ENCODE data around the gene FBXO3. TPM values are rescaled to one million over a fixed set of nuclear protein-coding genes. Genes with fewer than 3 reads are reported as not detected.

Gene FBXO3
- total RNA-seq, 1 experiment from 2014 or later = 18.9 TPM

DNA sequence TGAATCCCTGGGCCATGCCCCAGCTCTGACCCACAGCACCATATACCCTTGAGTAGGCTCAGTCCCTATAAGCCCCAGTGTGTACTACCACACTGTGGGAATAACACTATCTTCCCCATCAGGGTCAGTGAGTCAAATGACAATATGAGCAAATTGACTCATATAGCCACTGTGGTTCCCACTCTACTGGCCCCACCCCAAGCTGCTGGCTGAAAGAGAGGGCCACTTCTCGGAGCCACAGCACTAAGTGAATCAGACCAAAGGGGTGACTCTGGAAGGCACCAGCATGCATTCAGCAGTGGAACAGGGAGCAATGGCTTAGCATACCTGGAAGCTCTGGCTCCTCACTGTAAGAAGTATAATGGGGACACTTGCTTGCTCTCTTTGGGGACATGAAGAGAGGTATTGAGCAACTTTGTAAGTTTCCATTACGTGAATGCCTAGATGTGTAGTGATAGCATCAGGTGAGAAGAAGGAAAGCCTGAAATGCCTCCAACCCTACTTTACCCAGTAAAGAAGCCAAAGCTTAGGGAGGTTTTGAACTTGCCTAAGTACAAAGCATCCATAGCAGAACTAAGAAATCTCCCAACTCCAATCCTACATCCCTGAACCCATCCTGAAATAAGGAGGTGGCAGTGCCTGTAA, 51.6 kb downstream of the FBXO3 start:
- no peak overlapping the region for H4K91ac ChIP-seq (ENCODE audit: insufficient read length, low read depth, low read length)

More for the DNA sequence above, 51.6 kb downstream of the FBXO3 start:
- no peak overlapping the region for H2AFZ ChIP-seq (ENCODE audit: low read length)
- H3K4me2 ChIP-seq (ENCODE audit: insufficient read depth, insufficient read length, low read length) = no peak overlapping the region
- TF ChIP-seq, protein P1, sequence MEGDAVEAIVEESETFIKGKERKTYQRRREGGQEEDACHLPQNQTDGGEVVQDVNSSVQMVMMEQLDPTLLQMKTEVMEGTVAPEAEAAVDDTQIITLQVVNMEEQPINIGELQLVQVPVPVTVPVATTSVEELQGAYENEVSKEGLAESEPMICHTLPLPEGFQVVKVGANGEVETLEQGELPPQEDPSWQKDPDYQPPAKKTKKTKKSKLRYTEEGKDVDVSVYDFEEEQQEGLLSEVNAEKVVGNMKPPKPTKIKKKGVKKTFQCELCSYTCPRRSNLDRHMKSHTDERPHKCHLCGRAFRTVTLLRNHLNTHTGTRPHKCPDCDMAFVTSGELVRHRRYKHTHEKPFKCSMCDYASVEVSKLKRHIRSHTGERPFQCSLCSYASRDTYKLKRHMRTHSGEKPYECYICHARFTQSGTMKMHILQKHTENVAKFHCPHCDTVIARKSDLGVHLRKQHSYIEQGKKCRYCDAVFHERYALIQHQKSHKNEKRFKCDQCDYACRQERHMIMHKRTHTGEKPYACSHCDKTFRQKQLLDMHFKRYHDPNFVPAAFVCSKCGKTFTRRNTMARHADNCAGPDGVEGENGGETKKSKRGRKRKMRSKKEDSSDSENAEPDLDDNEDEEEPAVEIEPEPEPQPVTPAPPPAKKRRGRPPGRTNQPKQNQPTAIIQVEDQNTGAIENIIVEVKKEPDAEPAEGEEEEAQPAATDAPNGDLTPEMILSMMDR (conservative IDR thresholded peaks at IDR 0.05) = no peak
- no peaks in the 10 kb centered on the region; the same call in 1 of the 2 replicates for H3K79me2 ChIP-seq (ENCODE audit: insufficient read depth, low read length)
- H3K4ac ChIP-seq (ENCODE audit: low read depth, low read length) = no peak overlapping the region
- H3K4me1 Mint-ChIP-seq = peaks cover 16 to 17% of the 10 kb centered on the region in 2 experiments
- DNase-seq = no peak
- no peaks in the 10 kb centered on the region for H4K20me1 ChIP-seq (ENCODE audit: control insufficient read depth, insufficient read depth, insufficient read length)
- no peak overlapping the region; a peak in 1 of 7 replicates for H3K27ac Mint-ChIP-seq
- no peak overlapping the region for H3K9ac ChIP-seq (ENCODE audit: extremely low read depth, insufficient read length, low read length)
- H3K27me3 Mint-ChIP-seq (ENCODE audit: low read depth) = no peaks in the 10 kb centered on the region
- H2BK120ac ChIP-seq (ENCODE audit: low read depth, low read length, poor library complexity, severe bottlenecking) = no peak overlapping the region
- no peak overlapping the region for H3K14ac ChIP-seq (ENCODE audit: insufficient read depth, low read length)
- H2BK12ac ChIP-seq (ENCODE audit: insufficient read length, low read depth, low read length) = no peak overlapping the region
- H3K9me3 Mint-ChIP-seq = peaks cover 2% of the 10 kb centered on the region in 2 experiments; a peak in 2 of 5 replicates
- H3K27me3 ChIP-seq (ENCODE audit: insufficient read depth, low read length) = no peaks in the 10 kb centered on the region
- H3T11ph ChIP-seq (ENCODE audit: low read length) = no peak overlapping the region
- no peak overlapping the region for H2BK15ac ChIP-seq (ENCODE audit: low read depth, low read length)
- no peak overlapping the region for H2AK5ac ChIP-seq (ENCODE audit: insufficient read length, low read length)
- no peaks in the 10 kb centered on the region for H3K23me2 ChIP-seq (ENCODE audit: insufficient read length, low read depth, low read length, poor library complexity, severe bottlenecking)
- no peak overlapping the region for H4K5ac ChIP-seq (ENCODE audit: insufficient read length, low read depth, low read length)
- peaks cover 3% of the 10 kb centered on the region; the same call in 1 of the 2 replicates for H3K4me1 ChIP-seq (ENCODE audit: insufficient read depth, low read length)
- WGBS (ENCODE audit: extremely low coverage, insufficient read length, low lambda C conversion rate) = no CpG with 5 or more reads among the region's 2 CpGs
- peaks cover 0 to 26% (median 19%) of the 10 kb centered on the region in 3 experiments; a peak in 6 of 7 replicates for H3K36me3 Mint-ChIP-seq (ENCODE audit: insufficient read depth in 1 of 3, low read depth in 3 of 3)
- no peaks in the 10 kb centered on the region for H3K79me1 ChIP-seq (ENCODE audit: insufficient read depth, low read depth, low read length, poor library complexity, severe bottlenecking)
- no peak overlapping the region for H4K8ac ChIP-seq (replicated peaks; ENCODE audit: insufficient read length, low read depth, low read length)
- H3K4me3 Mint-ChIP-seq = no peak overlapping the region
- H3K23ac ChIP-seq (ENCODE audit: insufficient read length, low read depth, low read length) = no peak overlapping the region
- no peak overlapping the region for H3K18ac ChIP-seq (ENCODE audit: insufficient read length, low read depth, low read length)
- H3K9me3 ChIP-seq (ENCODE audit: control insufficient read depth, low read depth, low read length) = no peaks in the 10 kb centered on the region
- no peak overlapping the region for H3K27ac ChIP-seq (ENCODE audit: insufficient read length, low read depth, low read length)
- H2BK20ac ChIP-seq (ENCODE audit: low read depth, low read length, poor library complexity, severe bottlenecking) = no peak overlapping the region
- no peak overlapping the region for H2BK5ac ChIP-seq (ENCODE audit: insufficient read length, low read length)
- no peak overlapping the region for H3K56ac ChIP-seq (ENCODE audit: insufficient read length, low read depth, low read length)

All from H9 (cell line).